ENCODE measurements around the gene ETV6.

The ETV6 gene

GRCh38 chr12:11698729-11699128 is 49.3 kb downstream of the ETV6 start:
- no peaks in the 10 kb centered on the region for H3K9me3 ChIP-seq
- H3K4me1 ChIP-seq (ENCODE audit: control insufficient read depth in 1 of 2, insufficient read depth in 1 of 2, low read depth in 1 of 2, low read length in 1 of 2), result peaks cover 0 to 8% of the 10 kb centered on the region in 2 experiments
- H3K36me3 ChIP-seq, result no peaks in the 10 kb centered on the region
- TF ChIP-seq CTCF (IDR thresholded peaks at IDR 0.05), result no peak
- no peaks in the 10 kb centered on the region for H3K27me3 ChIP-seq
- peak overlapping the region; percentile 20 for H3K27ac ChIP-seq
- H3K4me3 ChIP-seq (ENCODE audit: low read depth in 1 of 2, low read length in 1 of 2), result no peak overlapping the region

- H3K9me3 ChIP-seq, result no peaks in the 10 kb centered on the region
- no peak overlapping the region for H3K4me3 ChIP-seq (ENCODE audit: low read depth in 1 of 2, low read length in 1 of 2)
- H3K27me3 ChIP-seq, result no peaks in the 10 kb centered on the region
- peak overlapping the region; percentile 14 for H3K27ac ChIP-seq
- H3K36me3 ChIP-seq, result no peaks in the 10 kb centered on the region
- no peak for TF ChIP-seq CTCF (IDR thresholded peaks at IDR 0.05)
- peaks cover 17 to 31% of the 10 kb centered on the region in 2 experiments for H3K4me1 ChIP-seq (ENCODE audit: control insufficient read depth in 1 of 2, insufficient read depth in 1 of 2, low read depth in 1 of 2, low read length in 1 of 2)
These were observed 52.0 kb downstream of the ETV6 start for GRCh38 chr12:11701433-11701832.

- Histone ChIP-seq H3K4me1 (ENCODE audit: control insufficient read depth in 1 of 2, insufficient read depth in 1 of 2, low read depth in 1 of 2, low read length in 1 of 2) (peaks cover 17 to 35% of the 10 kb centered on the region in 2 experiments), H3K9me3 (no peaks in the 10 kb centered on the region), H3K27ac (peak overlapping the region; percentile 13), H3K27me3 (no peaks in the 10 kb centered on the region), H3K36me3 (no peaks in the 10 kb centered on the region), H3K4me3 (ENCODE audit: low read depth in 1 of 2, low read length in 1 of 2) (no peak overlapping the region)
- no peak for TF ChIP-seq CTCF (IDR thresholded peaks at IDR 0.05)
These were observed 53.5 kb downstream of the ETV6 start for GRCh38 chr12:11702959-11703358.

DNA sequence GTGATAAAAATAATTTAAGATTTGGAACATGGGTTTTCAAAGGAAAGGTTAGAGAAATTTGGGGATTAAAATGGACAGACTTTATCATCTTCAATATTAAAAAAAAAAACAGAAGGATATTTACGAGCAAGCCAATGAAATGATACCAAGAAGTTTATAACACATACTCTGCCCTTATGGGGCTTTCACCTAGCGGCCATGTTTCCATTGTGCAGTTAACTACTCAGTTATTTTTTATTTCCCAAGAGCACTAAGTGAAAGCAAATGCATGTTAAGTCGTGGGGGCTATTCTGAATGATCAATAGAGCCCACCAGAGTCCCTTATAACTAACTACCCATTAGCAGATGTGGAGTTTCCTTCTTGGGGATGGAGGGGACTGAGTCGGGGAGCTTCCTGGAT is 53.9 kb downstream of the ETV6 start:
- H3K4me3 ChIP-seq (ENCODE audit: low read depth in 1 of 2, low read length in 1 of 2), result no peak overlapping the region
- no peaks in the 10 kb centered on the region for H3K36me3 ChIP-seq
- peak overlapping the region; percentile 69 for H3K27ac ChIP-seq
- H3K9me3 ChIP-seq, result no peaks in the 10 kb centered on the region
- no peaks in the 10 kb centered on the region for H3K27me3 ChIP-seq
- H3K4me1 ChIP-seq (ENCODE audit: control insufficient read depth in 1 of 2, insufficient read depth in 1 of 2, low read depth in 1 of 2, low read length in 1 of 2), result peaks cover 17 to 34% of the 10 kb centered on the region in 2 experiments
- no peak for TF ChIP-seq CTCF (IDR thresholded peaks at IDR 0.05)

DNA sequence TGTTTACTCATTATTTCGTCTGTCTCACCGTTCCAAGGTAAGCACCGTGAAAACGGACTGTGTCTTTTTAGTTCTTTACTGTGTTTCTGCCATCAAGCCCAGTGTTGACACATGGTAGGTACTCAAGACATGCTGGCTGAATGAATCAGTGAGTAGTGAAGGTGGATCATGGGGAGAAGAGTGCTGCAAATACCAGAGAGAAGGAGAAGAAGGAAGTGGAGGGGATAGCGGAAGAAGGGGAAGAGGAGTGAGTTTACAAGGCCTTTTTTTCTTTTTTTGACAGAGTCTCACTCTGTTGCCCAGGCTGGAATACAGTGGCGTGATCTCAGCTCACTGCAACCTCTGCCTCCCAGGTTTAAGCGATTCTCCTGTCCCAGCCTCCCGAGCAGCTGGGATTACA is 54.6 kb downstream of the ETV6 start:
- Histone ChIP-seq H3K27ac (peak overlapping the region; percentile 69), H3K9me3 (no peaks in the 10 kb centered on the region), H3K4me3 (ENCODE audit: low read depth in 1 of 2, low read length in 1 of 2) (no peak overlapping the region), H3K36me3 (no peaks in the 10 kb centered on the region), H3K27me3 (no peaks in the 10 kb centered on the region), H3K4me1 (ENCODE audit: control insufficient read depth in 1 of 2, insufficient read depth in 1 of 2, low read depth in 1 of 2, low read length in 1 of 2) (peaks cover 17 to 28% of the 10 kb centered on the region in 2 experiments)
- no peak for TF ChIP-seq CTCF (IDR thresholded peaks at IDR 0.05)

GRCh38 chr12:11705010-11705409 is 55.5 kb downstream of the ETV6 start:
- no peaks in the 10 kb centered on the region for H3K27me3 ChIP-seq
- peak overlapping the region; percentile 69 for H3K27ac ChIP-seq
- no peak overlapping the region for H3K4me3 ChIP-seq (ENCODE audit: low read depth in 1 of 2, low read length in 1 of 2)
- no peaks in the 10 kb centered on the region for H3K9me3 ChIP-seq
- H3K4me1 ChIP-seq (ENCODE audit: control insufficient read depth in 1 of 2, insufficient read depth in 1 of 2, low read depth in 1 of 2, low read length in 1 of 2), result peaks cover 17 to 28% of the 10 kb centered on the region in 2 experiments
- TF ChIP-seq CTCF (IDR thresholded peaks at IDR 0.05), result no peak
- no peaks in the 10 kb centered on the region for H3K36me3 ChIP-seq
